GM12872 (cell line): ENCODE results near the gene NKAIN2.

Experiments used
- CTCF ChIP-seq: IDR thresholded peaks from 3 replicates; pipeline ENCODE4 v1.5.1; 2011; ENCODE audit warnings: low read depth, mild to moderate bottlenecking, low read length, moderate library complexity; ENCODE audit not compliant: insufficient read depth

NKAIN2 gene

GRCh38 chr6:123854201-123854600 lies 50.5 kb downstream of the NKAIN2 start:
- no peak for TF ChIP-seq CTCF

DNA sequence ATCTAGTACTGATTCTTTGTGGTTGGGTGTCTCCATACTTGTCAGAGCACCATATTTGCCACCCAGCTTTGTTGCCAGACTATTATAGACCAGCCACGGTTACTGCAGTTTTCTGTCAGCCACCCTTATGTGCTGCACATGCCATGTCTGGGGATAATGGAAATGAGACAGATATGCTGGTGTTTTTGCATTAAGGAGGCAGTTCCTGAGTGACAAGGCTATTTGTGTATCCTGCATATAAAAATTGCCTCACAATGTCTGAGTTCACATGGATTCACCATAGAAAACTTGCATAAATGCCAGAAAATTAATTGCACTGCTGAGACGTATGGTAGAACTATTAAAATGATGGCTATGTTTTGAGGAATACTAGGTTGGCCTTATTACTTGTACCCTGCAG lies 51.8 kb downstream of the NKAIN2 start:
- no peak for TF ChIP-seq CTCF

GRCh38 chr6:123859291-123859690 lies 55.6 kb downstream of the NKAIN2 start:
- no peak for TF ChIP-seq CTCF

GRCh38 chr6:123869334-123869733 lies 65.7 kb downstream of the NKAIN2 start:
- TF ChIP-seq CTCF = no peak

- TF ChIP-seq CTCF = no peak
Observed at GRCh38 chr6:123873974-123874373, 70.3 kb downstream of the NKAIN2 start.

DNA sequence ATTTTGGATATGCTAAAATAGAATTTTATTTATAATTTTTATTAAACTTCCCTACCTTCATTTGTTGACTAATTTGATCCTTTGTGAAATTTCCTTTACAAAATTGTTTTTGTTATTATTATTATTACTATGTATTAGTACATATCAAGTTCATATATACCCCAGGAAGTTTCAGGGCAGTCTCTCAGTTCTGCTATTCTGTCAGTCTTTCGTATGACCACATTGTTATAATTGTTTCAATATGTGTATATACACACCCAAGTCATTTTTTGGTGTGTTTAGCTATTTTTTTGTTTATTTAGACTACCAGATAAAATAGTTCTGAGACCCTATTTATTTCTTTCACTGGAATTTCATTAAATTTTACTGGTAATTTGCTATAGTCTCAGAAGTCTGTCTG lies 72.1 kb downstream of the NKAIN2 start:
- no peak for TF ChIP-seq CTCF

GRCh38 chr6:123879749-123880148 lies 76.1 kb downstream of the NKAIN2 start:
- no peak for TF ChIP-seq CTCF
